Measurements from ENCODE around the gene FSTL3.

Gene FSTL3

DNA sequence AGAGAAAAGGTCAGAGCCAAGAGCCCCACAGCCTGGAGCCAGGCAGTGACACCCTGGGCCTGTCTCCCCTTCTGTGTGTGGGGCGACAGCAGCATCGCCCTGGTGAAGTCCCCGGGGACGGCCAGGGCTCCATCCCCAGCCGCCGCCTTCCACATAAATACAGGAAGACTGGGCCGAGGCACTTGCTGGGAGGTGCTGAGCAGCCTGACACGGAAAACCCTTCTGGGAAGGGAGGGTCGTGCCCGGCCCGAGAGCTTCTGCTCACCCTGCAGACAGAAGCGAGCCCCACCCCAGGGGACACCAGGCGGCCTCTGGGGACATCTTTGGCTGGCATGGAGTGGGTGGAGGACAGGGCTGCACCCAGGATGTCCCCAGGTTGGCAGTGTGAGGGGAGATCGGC lies 31.4 kb upstream of the FSTL3 start:
- H3K27ac ChIP-seq (ENCODE audit: insufficient read depth, low read length, poor library complexity, severe bottlenecking): no peak overlapping the region
- H3K36me3 ChIP-seq (ENCODE audit: control insufficient read depth, insufficient read depth, low read length): peaks cover 37% of the 10 kb centered on the region
- H3K4me1 ChIP-seq (ENCODE audit: control insufficient read depth, insufficient read depth, low read length, poor library complexity, severe bottlenecking): no peaks in the 10 kb centered on the region
- H3K9me3 ChIP-seq (ENCODE audit: control insufficient read depth, low read length): no peaks in the 10 kb centered on the region
- DNase-seq: no peak
- no peak overlapping the region for H3K4me3 ChIP-seq (ENCODE audit: insufficient read depth, low read depth, low read length, poor library complexity, severe bottlenecking)
- no peaks in the 10 kb centered on the region for H3K27me3 ChIP-seq (replicated peaks; ENCODE audit: control insufficient read depth, insufficient read depth, low read length, poor library complexity, severe bottlenecking)

DNA sequence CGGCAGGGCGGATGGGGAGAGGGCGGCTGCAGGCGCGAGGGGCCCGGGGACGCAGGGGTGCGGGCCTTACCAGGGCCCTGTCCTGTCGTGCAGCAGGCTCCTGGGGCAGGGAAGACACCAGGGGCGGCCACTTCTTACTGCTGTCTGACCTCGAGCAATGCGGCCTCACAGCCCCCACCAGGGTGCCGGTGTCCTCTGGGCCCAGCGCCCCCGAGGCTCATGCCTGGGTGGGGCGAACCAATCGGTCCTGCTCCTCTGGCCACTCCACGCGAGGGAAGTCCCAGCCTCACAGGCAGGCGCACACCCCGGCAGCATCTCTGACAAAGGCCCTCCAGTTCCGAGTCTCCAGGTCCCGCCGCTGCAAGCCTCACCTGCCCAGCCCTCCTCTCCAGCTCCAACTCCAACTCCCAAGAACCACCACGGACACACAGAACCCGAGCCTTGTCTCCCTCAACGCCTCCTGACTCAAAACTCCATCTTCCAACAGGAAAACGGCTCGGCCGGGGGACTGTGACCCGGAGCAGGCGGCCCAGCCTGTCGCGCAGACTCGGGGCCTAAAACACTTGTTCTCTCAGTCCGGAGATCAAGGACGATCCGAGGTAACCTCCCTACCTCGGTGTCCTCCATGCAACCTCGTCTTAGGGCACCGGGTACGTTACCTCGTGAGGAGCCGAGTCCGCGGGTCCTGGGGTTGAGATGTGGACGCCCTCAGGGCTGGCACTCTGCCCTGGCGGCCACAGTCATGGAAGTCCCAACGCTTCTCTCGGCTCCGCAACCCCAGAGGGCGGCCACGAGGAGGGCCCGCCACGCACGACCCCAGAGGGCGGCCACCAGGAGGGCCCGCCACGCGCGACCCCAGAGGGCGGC lies 30.0 kb upstream of the FSTL3 start:
- Histone ChIP-seq H3K36me3 (ENCODE audit: control insufficient read depth, insufficient read depth, low read length) (peaks cover 48% of the 10 kb centered on the region), H3K9me3 (ENCODE audit: control insufficient read depth, low read length) (no peaks in the 10 kb centered on the region), H3K4me1 (ENCODE audit: control insufficient read depth, insufficient read depth, low read length, poor library complexity, severe bottlenecking) (no peaks in the 10 kb centered on the region), H3K27ac (ENCODE audit: insufficient read depth, low read length, poor library complexity, severe bottlenecking) (no peak overlapping the region), H3K27me3 (replicated peaks; ENCODE audit: control insufficient read depth, insufficient read depth, low read length, poor library complexity, severe bottlenecking) (no peaks in the 10 kb centered on the region), H3K4me3 (ENCODE audit: insufficient read depth, low read depth, low read length, poor library complexity, severe bottlenecking) (no peak overlapping the region)
- DNase-seq: no peak

DNA sequence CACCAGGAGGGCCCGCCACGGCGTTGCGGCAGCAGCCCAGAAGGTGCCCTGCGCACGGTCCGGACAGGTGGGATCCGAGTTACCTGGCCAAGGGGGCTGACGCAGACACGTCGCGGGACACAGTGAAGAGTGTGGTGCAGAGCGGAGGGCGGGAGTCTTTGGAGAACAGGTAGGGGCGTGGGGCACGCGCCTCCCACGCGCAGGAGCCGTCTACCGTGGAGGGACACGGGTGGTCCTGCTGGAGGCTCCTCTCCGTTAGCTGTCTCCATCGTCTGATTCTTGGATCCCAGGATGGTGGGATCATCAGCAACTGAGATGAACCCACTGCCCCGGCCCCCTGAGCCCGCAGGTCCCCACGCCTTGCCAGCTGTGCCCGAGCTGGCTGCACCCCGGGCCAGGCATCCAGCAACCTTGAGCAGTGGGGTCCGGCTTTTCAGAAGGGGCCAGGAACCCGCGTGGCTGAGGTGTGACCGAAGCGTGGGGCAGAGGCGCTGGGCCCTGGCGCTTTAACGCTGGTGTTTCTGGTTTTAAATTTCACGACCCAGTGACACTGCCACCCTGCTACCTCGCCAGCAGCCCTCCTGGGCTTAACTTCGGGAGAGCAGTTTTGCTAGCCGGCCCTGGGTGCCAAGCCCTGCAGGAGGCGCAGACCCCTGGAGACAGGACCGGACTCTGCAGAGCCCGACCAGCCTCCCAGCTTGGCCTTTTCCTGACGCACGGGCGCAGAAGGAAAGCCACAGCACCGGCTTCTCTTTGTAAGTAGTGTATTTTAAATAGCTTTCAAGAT lies 29.2 kb upstream of the FSTL3 start:
- Histone ChIP-seq H3K27ac (ENCODE audit: insufficient read depth, low read length, poor library complexity, severe bottlenecking) (no peak overlapping the region), H3K4me3 (ENCODE audit: insufficient read depth, low read depth, low read length, poor library complexity, severe bottlenecking) (no peak overlapping the region), H3K36me3 (ENCODE audit: control insufficient read depth, insufficient read depth, low read length) (peaks cover 57% of the 10 kb centered on the region), H3K9me3 (ENCODE audit: control insufficient read depth, low read length) (no peaks in the 10 kb centered on the region), H3K27me3 (replicated peaks; ENCODE audit: control insufficient read depth, insufficient read depth, low read length, poor library complexity, severe bottlenecking) (no peaks in the 10 kb centered on the region), H3K4me1 (ENCODE audit: control insufficient read depth, insufficient read depth, low read length, poor library complexity, severe bottlenecking) (no peaks in the 10 kb centered on the region)
- no peak for DNase-seq

DNA sequence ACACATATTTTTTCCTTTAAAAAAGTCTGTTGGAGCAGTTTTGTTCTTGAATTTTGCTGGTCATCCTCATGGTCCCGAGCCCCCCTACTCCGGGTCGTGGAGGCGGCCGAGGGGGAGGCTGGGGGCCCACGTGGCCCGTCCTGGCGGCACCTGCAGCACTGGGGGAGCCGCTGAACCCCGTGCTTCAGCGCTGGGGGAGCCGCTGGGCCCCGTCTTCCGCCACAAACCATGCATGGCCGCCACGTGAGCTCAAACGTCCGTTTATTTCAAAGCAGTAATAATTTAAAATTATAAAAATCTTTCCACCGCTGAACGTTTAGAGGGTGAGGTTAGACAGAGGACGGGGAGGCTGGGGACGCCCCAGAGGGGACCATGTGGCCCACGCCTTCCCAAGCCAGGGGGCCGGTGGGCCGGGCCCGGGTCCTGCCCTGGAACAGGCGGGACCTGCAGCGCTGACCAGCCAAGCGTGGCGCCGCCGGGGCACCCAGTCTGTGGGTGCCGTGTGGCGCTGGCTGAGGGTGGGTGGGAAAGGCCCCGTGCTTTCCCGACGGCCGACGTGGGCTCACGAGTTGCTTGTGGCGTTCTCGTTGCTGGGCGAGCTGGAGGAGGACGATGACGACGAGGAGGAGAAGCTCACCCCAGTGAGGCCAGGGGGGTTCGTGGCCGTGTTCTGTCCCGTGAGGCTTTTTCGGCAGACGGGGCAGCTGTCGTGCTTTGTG lies 28.5 kb upstream of the FSTL3 start:
- H3K4me1 ChIP-seq (ENCODE audit: control insufficient read depth, insufficient read depth, low read length, poor library complexity, severe bottlenecking): no peaks in the 10 kb centered on the region
- H3K4me3 ChIP-seq (ENCODE audit: insufficient read depth, low read depth, low read length, poor library complexity, severe bottlenecking): no peak overlapping the region
- H3K27ac ChIP-seq (ENCODE audit: insufficient read depth, low read length, poor library complexity, severe bottlenecking): no peak overlapping the region
- H3K9me3 ChIP-seq (ENCODE audit: control insufficient read depth, low read length): no peaks in the 10 kb centered on the region
- no peaks in the 10 kb centered on the region for H3K27me3 ChIP-seq (replicated peaks; ENCODE audit: control insufficient read depth, insufficient read depth, low read length, poor library complexity, severe bottlenecking)
- peaks cover 64% of the 10 kb centered on the region for H3K36me3 ChIP-seq (ENCODE audit: control insufficient read depth, insufficient read depth, low read length)
- DNase-seq: no peak

GRCh38 chr19:648305-648704 lies 27.9 kb upstream of the FSTL3 start:
- peaks cover 3% of the 10 kb centered on the region for H3K4me1 ChIP-seq (ENCODE audit: control insufficient read depth, insufficient read depth, low read length, poor library complexity, severe bottlenecking)
- H3K27ac ChIP-seq (ENCODE audit: insufficient read depth, low read length, poor library complexity, severe bottlenecking): no peak overlapping the region
- peaks cover 70% of the 10 kb centered on the region for H3K36me3 ChIP-seq (ENCODE audit: control insufficient read depth, insufficient read depth, low read length)
- H3K27me3 ChIP-seq (replicated peaks; ENCODE audit: control insufficient read depth, insufficient read depth, low read length, poor library complexity, severe bottlenecking): no peaks in the 10 kb centered on the region
- DNase-seq: no peak
- no peak overlapping the region for H3K4me3 ChIP-seq (ENCODE audit: insufficient read depth, low read depth, low read length, poor library complexity, severe bottlenecking)
- no peaks in the 10 kb centered on the region for H3K9me3 ChIP-seq (ENCODE audit: control insufficient read depth, low read length)

DNA sequence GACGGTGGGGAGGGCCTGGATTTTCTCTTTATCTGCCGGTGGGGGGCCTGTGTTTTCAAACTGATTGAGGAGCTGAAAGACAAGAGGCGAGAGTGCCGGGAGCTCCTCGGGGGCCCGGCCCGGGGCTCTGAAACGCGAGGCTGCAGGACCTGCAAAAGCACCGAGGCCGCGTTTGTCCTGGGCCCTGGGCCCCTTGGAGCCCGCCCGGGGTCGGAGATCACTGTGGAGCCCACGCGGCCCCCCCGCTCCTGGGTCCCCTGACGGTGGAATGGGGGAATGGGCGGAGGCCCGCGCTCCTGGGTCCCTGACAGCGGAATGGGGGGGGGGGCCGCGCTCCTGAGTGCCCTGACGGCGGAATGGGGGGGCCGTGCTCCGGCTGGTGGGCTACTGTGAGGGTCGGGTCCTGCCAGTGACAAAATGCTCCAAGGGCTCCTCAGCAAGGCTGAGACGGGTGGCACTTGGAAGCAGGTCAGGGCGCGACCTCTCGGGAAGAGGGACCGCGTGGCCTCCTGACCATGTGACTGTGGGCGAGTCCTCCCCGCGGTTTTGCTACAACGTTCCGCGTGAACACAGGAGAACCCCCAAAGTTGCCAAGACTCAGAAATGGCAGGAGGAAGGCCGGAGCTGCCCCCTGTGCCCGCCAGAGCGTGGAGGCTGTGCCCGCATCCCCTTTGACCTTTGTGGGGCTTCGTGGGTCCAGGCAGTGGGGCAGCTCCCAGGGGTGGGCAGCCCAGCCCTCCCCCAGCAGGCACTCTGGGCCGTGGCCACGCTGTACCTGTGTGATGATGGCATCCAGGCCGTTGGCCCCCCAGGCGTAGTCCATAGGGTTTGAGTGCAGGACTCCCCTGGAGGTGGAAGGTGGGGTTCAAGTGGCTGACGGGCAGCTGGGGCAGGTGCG lies 27.0 kb upstream of the FSTL3 start:
- Histone ChIP-seq H3K27me3 (replicated peaks; ENCODE audit: control insufficient read depth, insufficient read depth, low read length, poor library complexity, severe bottlenecking) (no peaks in the 10 kb centered on the region), H3K4me3 (ENCODE audit: insufficient read depth, low read depth, low read length, poor library complexity, severe bottlenecking) (no peak overlapping the region), H3K4me1 (ENCODE audit: control insufficient read depth, insufficient read depth, low read length, poor library complexity, severe bottlenecking) (peaks cover 8% of the 10 kb centered on the region), H3K9me3 (ENCODE audit: control insufficient read depth, low read length) (no peaks in the 10 kb centered on the region), H3K27ac (ENCODE audit: insufficient read depth, low read length, poor library complexity, severe bottlenecking) (no peak overlapping the region), H3K36me3 (ENCODE audit: control insufficient read depth, insufficient read depth, low read length) (peaks cover 78% of the 10 kb centered on the region)
- no peak for DNase-seq

DNA sequence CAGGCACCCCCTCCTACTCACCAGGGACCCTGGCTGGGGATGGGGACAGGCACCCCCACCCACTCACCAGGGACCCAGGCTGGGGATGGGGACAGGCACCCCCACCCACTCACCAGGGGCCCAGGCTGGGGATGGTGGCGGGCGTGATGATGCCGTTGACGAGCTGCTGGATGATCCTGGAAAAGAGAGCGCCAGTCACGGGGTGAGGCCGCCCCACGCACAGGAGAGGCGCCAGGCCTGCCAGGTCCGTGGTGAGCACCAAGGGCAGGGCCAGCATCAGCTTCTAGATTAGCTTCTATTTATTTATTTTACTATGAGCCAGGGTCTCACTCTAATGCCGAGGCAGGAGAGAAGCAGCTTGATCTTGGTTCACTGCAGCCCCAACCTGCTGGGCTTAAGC lies 26.1 kb upstream of the FSTL3 start:
- peaks cover 83% of the 10 kb centered on the region for H3K36me3 ChIP-seq (ENCODE audit: control insufficient read depth, insufficient read depth, low read length)

DNA sequence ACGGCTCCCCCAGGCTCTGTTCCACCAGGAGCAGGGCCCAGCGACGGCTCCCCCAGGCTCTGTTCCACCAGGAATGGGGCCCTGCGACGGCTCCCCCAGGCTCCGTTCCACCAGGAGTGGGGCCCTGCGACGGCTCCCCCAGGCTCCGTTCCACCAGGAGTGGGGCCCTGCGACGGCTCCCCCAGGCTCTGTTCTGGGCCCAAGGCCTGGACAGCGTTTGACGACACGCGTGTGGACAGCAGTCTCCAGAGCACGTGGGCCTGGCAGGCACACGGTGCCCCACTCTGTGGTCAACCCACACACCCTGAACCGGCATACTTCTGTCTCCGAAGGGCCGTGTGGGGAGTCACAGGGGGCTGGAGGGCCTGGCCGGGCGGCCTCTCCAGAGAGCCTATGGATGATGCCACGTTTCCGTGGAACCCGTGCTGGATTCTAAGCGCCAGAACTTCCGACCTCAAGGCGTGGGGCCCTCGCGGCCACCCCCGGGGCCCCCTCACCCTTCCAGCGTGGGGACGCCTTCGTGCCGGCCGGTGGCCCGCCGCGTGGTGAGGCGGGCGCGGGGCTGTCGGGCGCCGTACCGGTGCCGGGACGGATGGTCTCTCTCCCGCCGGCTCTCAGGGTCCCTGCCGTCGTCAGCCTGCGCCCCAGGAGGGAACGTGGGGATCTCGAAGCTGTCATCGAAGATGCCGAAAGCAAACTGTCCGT lies 24.9 kb upstream of the FSTL3 start:
- Histone ChIP-seq H3K27ac (ENCODE audit: insufficient read depth, low read length, poor library complexity, severe bottlenecking) (no peak overlapping the region), H3K27me3 (replicated peaks; ENCODE audit: control insufficient read depth, insufficient read depth, low read length, poor library complexity, severe bottlenecking) (no peaks in the 10 kb centered on the region), H3K4me1 (ENCODE audit: control insufficient read depth, insufficient read depth, low read length, poor library complexity, severe bottlenecking) (peaks cover 20% of the 10 kb centered on the region), H3K36me3 (ENCODE audit: control insufficient read depth, insufficient read depth, low read length) (peaks cover 88% of the 10 kb centered on the region), H3K4me3 (ENCODE audit: insufficient read depth, low read depth, low read length, poor library complexity, severe bottlenecking) (no peak overlapping the region), H3K9me3 (ENCODE audit: control insufficient read depth, low read length) (no peaks in the 10 kb centered on the region)
- DNase-seq: no peak

More for the DNA sequence above, 26.1 kb upstream of the FSTL3 start:
- Histone ChIP-seq H3K9me3 (ENCODE audit: control insufficient read depth, low read length) (no peaks in the 10 kb centered on the region), H3K27ac (ENCODE audit: insufficient read depth, low read length, poor library complexity, severe bottlenecking) (no peak overlapping the region), H3K4me1 (ENCODE audit: control insufficient read depth, insufficient read depth, low read length, poor library complexity, severe bottlenecking) (peaks cover 11% of the 10 kb centered on the region), H3K27me3 (replicated peaks; ENCODE audit: control insufficient read depth, insufficient read depth, low read length, poor library complexity, severe bottlenecking) (no peaks in the 10 kb centered on the region), H3K4me3 (ENCODE audit: insufficient read depth, low read depth, low read length, poor library complexity, severe bottlenecking) (no peak overlapping the region)
- DNase-seq: no peak

- no peaks in the 10 kb centered on the region for H3K27me3 ChIP-seq (replicated peaks; ENCODE audit: control insufficient read depth, insufficient read depth, low read length, poor library complexity, severe bottlenecking)
- H3K4me1 ChIP-seq (ENCODE audit: control insufficient read depth, insufficient read depth, low read length, poor library complexity, severe bottlenecking): peaks cover 26% of the 10 kb centered on the region
- peaks cover 82% of the 10 kb centered on the region for H3K36me3 ChIP-seq (ENCODE audit: control insufficient read depth, insufficient read depth, low read length)
- H3K4me3 ChIP-seq (ENCODE audit: insufficient read depth, low read depth, low read length, poor library complexity, severe bottlenecking): no peak overlapping the region
- no peaks in the 10 kb centered on the region for H3K9me3 ChIP-seq (ENCODE audit: control insufficient read depth, low read length)
- DNase-seq: no peak
- no peak overlapping the region for H3K27ac ChIP-seq (ENCODE audit: insufficient read depth, low read length, poor library complexity, severe bottlenecking)
Measured at GRCh38 chr19:651991-652390, 24.2 kb upstream of the FSTL3 start.

Measured in effector memory CD4-positive, alpha-beta T cell (primary cell).